HUES6 (cell line): ENCODE results near the gene GLUL.
"Not testable (repeated sequence)": the region's sequence is repeated elsewhere in the genome, so short reads cannot be mapped to it uniquely, and the experiment has no call there.

Experiments
- H3K27ac ChIP-seq: 2 replicates; pipeline ENCODE4 v1.7.0; 2013; ENCODE audit warnings: low read depth, mild to moderate bottlenecking, low read length, inconsistent platforms
- H3K27me3 ChIP-seq: 2 replicates; pipeline ENCODE4 v1.6.1; 2013; ENCODE audit warnings: low read length; ENCODE audit not compliant: control insufficient read depth, insufficient read depth
- H3K36me3 ChIP-seq: 2 replicates; pipeline ENCODE4 v1.6.1; 2013; ENCODE audit warnings: low read length; ENCODE audit not compliant: control insufficient read depth, insufficient read depth
- H3K4me1 ChIP-seq: 2 replicates; pipeline ENCODE4 v1.6.1; 2013; ENCODE audit warnings: low read length; ENCODE audit not compliant: control insufficient read depth, insufficient read depth
- H3K4me3 ChIP-seq: 2 replicates; pipeline ENCODE4 v1.5.1; 2013; ENCODE audit warnings: low read depth, low read length
- H3K9ac ChIP-seq: one replicate; pipeline ENCODE4 v1.6.1; 2013; ENCODE audit warnings: mild to moderate bottlenecking, low read length
- H3K9me3 ChIP-seq: 2 replicates; pipeline ENCODE4 v1.6.1; 2013; ENCODE audit warnings: low read depth, low read length; ENCODE audit not compliant: control insufficient read depth, insufficient read depth

The GLUL gene

GRCh38 chr1:182338806-182339370 lies 52.7 kb downstream of the GLUL start:
- Histone ChIP-seq H3K9ac (no peak overlapping the region), H3K27me3 (no peaks in the 10 kb centered on the region), H3K4me1 (0 out of 2 replicates have a peak, but pooled peaks cover 4% of the 10 kb centered on the region), H3K36me3 (no peaks in the 10 kb centered on the region), H3K27ac (no peak overlapping the region), H3K9me3 (no peaks in the 10 kb centered on the region), H3K4me3 (no peak overlapping the region)

DNA sequence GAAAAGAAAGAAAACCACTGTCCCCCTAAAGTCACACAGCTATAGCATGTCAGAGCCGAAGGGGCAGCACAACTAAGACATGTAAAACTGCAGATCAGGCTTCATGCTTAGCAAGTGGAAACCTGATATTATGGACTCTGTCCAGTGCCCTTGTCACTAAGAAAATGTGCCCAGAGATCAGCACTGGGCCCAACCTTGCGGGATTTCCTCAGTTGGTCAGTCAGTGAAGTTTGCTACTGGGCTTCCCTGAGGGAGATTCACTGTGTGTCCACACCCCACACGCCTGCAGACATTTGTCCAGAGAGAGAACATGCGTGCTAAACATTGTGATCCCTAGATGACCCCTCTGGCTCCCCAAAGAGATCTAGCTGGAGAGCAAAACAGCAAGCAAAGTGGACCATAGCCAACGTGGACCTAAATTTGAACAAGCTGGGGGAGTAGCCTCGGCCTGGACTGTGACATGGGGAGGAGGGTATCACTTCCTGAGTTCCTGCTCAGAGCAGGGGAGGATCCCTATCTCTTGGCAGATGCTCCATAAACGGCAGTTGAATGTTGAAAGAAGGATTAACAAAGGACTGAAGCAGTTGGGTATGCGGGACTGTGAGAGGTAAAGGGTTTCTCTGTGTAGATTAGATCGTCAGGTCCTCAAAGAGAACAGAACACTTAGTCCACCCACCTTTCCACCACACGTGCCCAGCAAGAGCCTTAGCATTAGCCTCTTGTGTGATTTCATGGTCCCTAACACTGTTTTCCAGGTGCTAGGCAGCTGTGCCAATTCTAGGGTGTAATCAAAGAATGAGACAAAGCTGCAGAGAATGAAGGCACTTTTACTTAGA lies 53.6 kb downstream of the GLUL start:
- Histone ChIP-seq H3K9ac (no peak overlapping the region), H3K27ac (no peak overlapping the region), H3K4me1 (0 out of 2 replicates have a peak, but pooled peaks cover 4% of the 10 kb centered on the region), H3K36me3 (no peaks in the 10 kb centered on the region), H3K4me3 (no peak overlapping the region), H3K9me3 (no peaks in the 10 kb centered on the region), H3K27me3 (no peaks in the 10 kb centered on the region)

DNA sequence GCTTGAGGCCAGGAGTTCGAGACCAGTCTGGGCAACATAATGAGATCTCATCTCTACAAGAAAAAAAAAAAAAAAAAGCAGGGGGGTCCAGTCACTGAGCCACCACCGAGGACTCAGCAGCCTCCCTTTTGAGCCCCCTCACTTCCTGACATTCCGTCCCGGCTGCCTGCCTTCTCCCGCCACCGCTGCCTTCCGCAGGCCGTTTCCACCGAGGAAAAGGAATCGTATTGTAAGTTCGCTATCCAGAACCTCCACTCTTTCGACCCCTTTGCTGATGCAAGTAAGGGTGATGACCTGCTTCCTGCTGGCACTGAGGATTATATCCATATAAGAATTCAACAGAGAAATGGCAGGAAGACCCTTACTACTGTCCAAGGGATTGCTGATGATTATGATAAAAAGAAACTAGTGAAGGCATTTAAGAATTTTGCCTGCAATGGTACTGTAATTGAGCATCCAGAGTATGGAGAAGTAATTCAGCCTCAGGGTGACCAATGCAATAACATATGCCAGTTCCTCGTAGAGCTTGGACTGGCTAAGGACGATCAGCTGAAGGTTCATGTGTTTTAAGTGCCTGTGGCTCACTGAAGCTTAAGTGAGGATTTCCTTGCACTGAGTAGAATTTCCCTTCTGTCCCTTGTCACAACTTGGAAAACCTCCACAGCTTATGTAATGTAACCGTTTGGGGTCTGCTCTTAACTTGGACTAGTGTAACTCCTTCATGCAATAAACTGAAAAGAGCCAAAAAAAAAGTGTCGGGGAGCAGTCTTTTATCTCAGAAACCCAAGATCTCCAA lies 55.6 kb downstream of the GLUL start:
- Histone ChIP-seq H3K4me1 (peaks cover 11% of the 10 kb centered on the region), H3K9me3 (no peaks in the 10 kb centered on the region), H3K9ac (no peak overlapping the region), H3K4me3 (no peak overlapping the region), H3K27ac (no peak overlapping the region), H3K27me3 (no peaks in the 10 kb centered on the region), H3K36me3 (no peaks in the 10 kb centered on the region)

- peaks cover 11% of the 10 kb centered on the region for H3K4me1 ChIP-seq
- not testable (repeated sequence) for H3K4me3 ChIP-seq, H3K36me3 ChIP-seq, H3K27ac ChIP-seq, H3K9ac ChIP-seq, H3K9me3 ChIP-seq, H3K27me3 ChIP-seq
Observed at GRCh38 chr1:182333071-182333571, 58.5 kb downstream of the GLUL start.

GRCh38 chr1:182332261-182333060 lies 59.1 kb downstream of the GLUL start:
- no peak overlapping the region for H3K9ac ChIP-seq
- H3K27ac ChIP-seq: no peak overlapping the region
- H3K4me1 ChIP-seq: peaks cover 8% of the 10 kb centered on the region
- H3K4me3 ChIP-seq: no peak overlapping the region
- no peaks in the 10 kb centered on the region for H3K9me3 ChIP-seq
- no peaks in the 10 kb centered on the region for H3K36me3 ChIP-seq
- H3K27me3 ChIP-seq: no peaks in the 10 kb centered on the region
